Esophagus muscularis mucosa (tissue), 4 donors: ENCODE data around the gene ADCY3. TPM values are rescaled to one million over a fixed set of nuclear protein-coding genes. Genes with fewer than 3 reads are reported as not detected.

ENCODE experiments used
- DNase-seq: peaks from one replicate; pipeline ENCODE4 v3.0.0-alpha.2; 2017; ENCODE audit errors: extremely low spot score
- H3K27ac ChIP-seq, 4 donors: fragments of 200-600 bp; sonication (generic); replicated peaks in 1 of 4; 1 replicate in 3 of 4; 2 replicates in 1 of 4; pipeline ENCODE4 v1.5.1; 2016 to 2019; ENCODE audit warnings: mild to moderate bottlenecking in 1 of 4
- H3K27me3 ChIP-seq, 4 donors: fragments of 200-600 bp; sonication (generic); one replicate each; pipeline versions ENCODE4 v1.5.1 to v1.6.0; 2016 to 2019
- H3K36me3 ChIP-seq, 4 donors: fragments of 200-600 bp; sonication (generic); one replicate each; pipeline ENCODE4 v1.5.1; 2016 to 2019
- H3K4me1 ChIP-seq, 4 donors: fragments of 200-600 bp; sonication (generic); one replicate each; pipeline ENCODE4 v1.5.1; 2016 to 2019
- H3K4me3 ChIP-seq, 4 donors: fragments of 200-600 bp; sonication (generic); 1 replicate in 2 of 4; 2 replicates in 2 of 4; pipeline ENCODE4 v1.5.1; 2016 to 2019; ENCODE audit warnings: mild to moderate bottlenecking in 4 of 4, moderate library complexity in 1 of 4
- H3K9me3 ChIP-seq, 4 donors: fragments of 200-600 bp; sonication (generic); 1 replicate in 3 of 4; 2 replicates in 1 of 4; pipeline ENCODE4 v1.5.1; 2016 to 2019
- CTCF ChIP-seq, 3 experiments: fragments of 200-600 bp in 2 of 3; fragments of 450-650 bp in 1 of 3; sonication (generic) in 2 of 3; IDR thresholded peaks; one replicate each; pipeline ENCODE4 v1.5.1; 2017 to 2019; ENCODE audit warnings: antibody characterized with exemption in 3 of 3, mild to moderate bottlenecking in 2 of 3, moderate library complexity in 1 of 3
- EP300 ChIP-seq: sonication (generic); formaldehyde crosslinking; IDR thresholded peaks from one replicate; pipeline ENCODE4 v1.6.1; 2017; ENCODE audit warnings: antibody characterized with exemption
- POLR2A ChIP-seq: fragments of 450-650 bp; IDR thresholded peaks from one replicate; pipeline ENCODE4 v1.6.1; 2017; ENCODE audit warnings: antibody characterized with exemption, moderate library complexity, mild to moderate bottlenecking, low read depth
- POLR2AphosphoS5 ChIP-seq, 2 donors: sonication (generic); formaldehyde crosslinking; IDR thresholded peaks; one replicate each; pipeline ENCODE4 v1.6.1; 2017; ENCODE audit warnings: antibody characterized with exemption in 2 of 2
- WGBS: methylation state at CpG from one replicate; pipeline ENCODE4 v1.1.5; 2018; 5-methylcytosine and 5-hydroxymethylcytosine counted together
- intact Hi-C: fragments of 100-400 bp; cut with DNase I; formaldehyde crosslinking; loops from one replicate; pipeline ENCODE4 v1.15.1; 2023
- total RNA-seq, 4 donors: library from RNA; depleted of rRNA; stranded (reverse); fragments of >200 nt; gene quantifications; one replicate each; pipeline versions ENCODE4 v1.1.0 to v1.2.1, GENCODE V29; 2016

Gene ADCY3
- total RNA-seq, 4 donors from 2014 or later = 21.2 to 70.6 (median 53.8) TPM

- Histone ChIP-seq H3K9me3 (no peaks in the 10 kb centered on the region), H3K27ac (no peak overlapping the region), H3K27me3 (no peaks in the 10 kb centered on the region), H3K4me3 (no peak overlapping the region), H3K36me3 (peaks cover 17 to 34% (median 24%) of the 10 kb centered on the region in 4 donors), H3K4me1 (peaks cover 0 to 3% (median 0%) of the 10 kb centered on the region in 4 donors)
- WGBS = 80% methylated on average over 7 of the region's 7 CpGs
- intact Hi-C loops = no loop called here
- TF ChIP-seq CTCF (IDR thresholded peaks at IDR 0.05) (no peak), POLR2AphosphoS5 (IDR thresholded peaks at IDR 0.05) (no peak), POLR2A (no peak), EP300 (no peak)
- DNase-seq = no peak
These were observed 23.5 kb upstream of the ADCY3 start for GRCh38 chr2:24943427-24944053.

- no peaks in the 10 kb centered on the region for H3K27me3 ChIP-seq
- H3K9me3 ChIP-seq = no peaks in the 10 kb centered on the region
- TF ChIP-seq CTCF (IDR thresholded peaks at IDR 0.05) = no peak
- TF ChIP-seq POLR2AphosphoS5 (IDR thresholded peaks at IDR 0.05) = no peak
- TF ChIP-seq POLR2A = no peak
- no peak for TF ChIP-seq EP300
- no peak for DNase-seq
- peaks cover 0 to under 1% (median 0%) of the 10 kb centered on the region in 4 donors for H3K36me3 ChIP-seq
- no peak overlapping the region for H3K4me3 ChIP-seq
- intact Hi-C loops = no loop called here
- no peak overlapping the region for H3K27ac ChIP-seq
- WGBS = 79% methylated on average over 6 of the region's 6 CpGs
- H3K4me1 ChIP-seq = no peaks in the 10 kb centered on the region
These were observed 19.3 kb upstream of the ADCY3 start for GRCh38 chr2:24939353-24939752.

- intact Hi-C loops = no loop called here
- no peaks in the 10 kb centered on the region for H3K27me3 ChIP-seq
- 98% methylated on average over 2 of the region's 2 CpGs for WGBS
- H3K27ac ChIP-seq = no peak overlapping the region
- DNase-seq = no peak
- no peak overlapping the region for H3K4me3 ChIP-seq
- no peaks in the 10 kb centered on the region for H3K9me3 ChIP-seq
- H3K36me3 ChIP-seq = no peaks in the 10 kb centered on the region
- no peaks in the 10 kb centered on the region for H3K4me1 ChIP-seq
- TF ChIP-seq POLR2A = no peak
- no peak for TF ChIP-seq POLR2AphosphoS5 (IDR thresholded peaks at IDR 0.05)
- TF ChIP-seq EP300 = no peak
- no peak for TF ChIP-seq CTCF (IDR thresholded peaks at IDR 0.05)
These were observed 17.2 kb upstream of the ADCY3 start for GRCh38 chr2:24937236-24937635.

- TF ChIP-seq EP300 = no peak
- TF ChIP-seq POLR2A = no peak
- no peak for TF ChIP-seq CTCF (IDR thresholded peaks at IDR 0.05)
- TF ChIP-seq POLR2AphosphoS5 (IDR thresholded peaks at IDR 0.05) = no peak
- intact Hi-C loops = no loop called here
- DNase-seq = no peak
- no peaks in the 10 kb centered on the region for H3K27me3 ChIP-seq
- no peaks in the 10 kb centered on the region for H3K36me3 ChIP-seq
- H3K4me3 ChIP-seq = no peak overlapping the region
- no peaks in the 10 kb centered on the region for H3K4me1 ChIP-seq
- WGBS = 82% methylated on average over 5 of the region's 5 CpGs
- H3K27ac ChIP-seq = no peak overlapping the region
- H3K9me3 ChIP-seq = no peaks in the 10 kb centered on the region
These were observed 15.1 kb upstream of the ADCY3 start for GRCh38 chr2:24935145-24935544.

GRCh38 chr2:24932715-24933114, 12.7 kb upstream of the ADCY3 start:
- TF ChIP-seq EP300 (no peak), CTCF (IDR thresholded peaks at IDR 0.05) (no peak), POLR2A (no peak), POLR2AphosphoS5 (IDR thresholded peaks at IDR 0.05) (no peak)
- Histone ChIP-seq H3K27ac (no peak overlapping the region), H3K36me3 (no peaks in the 10 kb centered on the region), H3K9me3 (no peaks in the 10 kb centered on the region), H3K27me3 (no peaks in the 10 kb centered on the region), H3K4me1 (no peaks in the 10 kb centered on the region), H3K4me3 (no peak overlapping the region)
- no peak for DNase-seq
- 90% methylated on average over 5 of the region's 5 CpGs for WGBS
- intact Hi-C loops = no loop called here
